ENCODE results near the gene ZNF425. TPM values are rescaled to one million over a fixed set of nuclear protein-coding genes. Genes with fewer than 3 reads are reported as not detected.
A peak's percentile ranks its signal among the peaks of the same experiment; 100 is the strongest.
"Not testable (repeated sequence)": the region's sequence is repeated elsewhere in the genome, so short reads cannot be mapped to it uniquely, and the experiment has no call there.

Gene ZNF425, protein sequence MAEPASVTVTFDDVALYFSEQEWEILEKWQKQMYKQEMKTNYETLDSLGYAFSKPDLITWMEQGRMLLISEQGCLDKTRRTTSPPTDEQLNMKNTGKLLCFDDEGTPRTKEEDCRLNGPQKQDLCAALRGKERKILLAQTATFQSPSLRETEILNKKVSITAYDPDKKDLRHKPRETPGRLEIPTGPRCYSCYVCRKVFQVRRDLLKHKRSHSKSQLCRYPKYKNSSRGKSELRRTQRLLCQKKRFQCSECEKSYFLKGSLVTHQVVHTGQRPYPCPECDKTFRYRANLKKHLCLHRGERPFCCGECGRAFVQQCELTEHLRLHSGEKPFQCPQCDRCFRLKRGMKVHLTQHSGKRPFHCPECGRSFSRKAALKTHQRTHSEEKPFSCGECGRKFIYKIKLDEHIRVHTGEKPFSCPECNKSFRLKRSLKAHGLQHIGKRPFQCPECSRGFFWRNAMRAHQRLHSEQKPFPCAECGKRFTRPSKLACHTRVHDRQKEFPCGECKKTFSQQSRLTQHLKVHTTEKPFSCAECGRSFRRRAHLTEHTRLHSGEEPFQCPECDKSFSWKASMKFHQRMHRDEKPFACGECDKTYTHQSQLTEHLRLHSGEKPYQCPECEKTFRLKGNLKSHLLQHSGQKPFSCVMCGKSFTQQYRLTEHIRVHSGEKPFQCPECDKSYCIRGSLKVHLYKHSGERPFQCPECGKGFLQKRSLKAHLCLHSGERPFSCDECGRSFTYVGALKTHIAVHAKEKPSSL
- 0.72 TPM for total RNA-seq
- long read RNA-seq, partial matches to known transcripts, result 0 of 2 reads
- long read RNA-seq, other reads (novel, unspliced or antisense), result 2 of 2 reads

DNA sequence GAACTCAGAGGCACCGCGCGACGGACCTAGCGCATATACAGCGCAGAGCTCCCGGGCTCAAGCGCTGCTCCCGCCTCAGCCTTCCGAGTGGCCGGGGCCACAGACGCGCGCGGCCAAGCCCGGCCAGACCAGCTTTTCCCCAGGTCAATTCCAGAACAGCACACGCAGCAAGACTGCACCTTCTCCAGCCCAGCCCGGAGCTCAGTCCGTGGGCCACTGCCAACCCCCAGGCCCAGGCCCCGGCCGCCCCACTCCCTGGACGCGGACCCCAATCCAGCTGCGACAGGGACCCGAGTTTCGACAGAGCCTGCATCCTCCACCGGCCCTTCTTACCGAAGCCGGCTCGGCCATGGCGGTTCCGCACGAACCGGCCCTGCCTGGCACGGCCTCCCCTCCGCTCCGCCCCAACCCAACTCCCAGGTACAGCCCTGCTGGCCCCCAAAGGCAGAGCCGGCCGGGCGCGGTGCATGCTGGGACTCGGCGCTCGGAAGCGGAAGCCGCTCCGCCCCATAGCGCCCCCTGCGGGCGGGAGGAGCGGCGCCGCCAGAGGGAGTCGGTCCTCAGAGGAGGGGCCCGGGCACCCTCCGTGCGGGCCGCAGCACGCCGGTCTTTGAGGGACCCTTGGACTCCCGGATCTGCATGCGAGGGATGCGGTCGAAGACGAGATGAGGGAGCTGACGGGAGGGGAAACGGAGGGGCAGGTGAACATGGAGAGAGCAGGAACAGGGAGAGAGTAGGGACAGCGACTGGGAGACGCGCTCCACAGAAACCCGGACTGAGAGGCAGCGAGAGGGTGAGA, at the start of gene ZNF425:
ZNF425 (minus strand) TSS at position 462 of the 799 bp plus-strand sequence; CDS start at position 351, 111 bp downstream.
- DNase-seq, result peak; percentile 97
- intact Hi-C loops (cut with micrococcal nuclease), result no loop called here

DNA sequence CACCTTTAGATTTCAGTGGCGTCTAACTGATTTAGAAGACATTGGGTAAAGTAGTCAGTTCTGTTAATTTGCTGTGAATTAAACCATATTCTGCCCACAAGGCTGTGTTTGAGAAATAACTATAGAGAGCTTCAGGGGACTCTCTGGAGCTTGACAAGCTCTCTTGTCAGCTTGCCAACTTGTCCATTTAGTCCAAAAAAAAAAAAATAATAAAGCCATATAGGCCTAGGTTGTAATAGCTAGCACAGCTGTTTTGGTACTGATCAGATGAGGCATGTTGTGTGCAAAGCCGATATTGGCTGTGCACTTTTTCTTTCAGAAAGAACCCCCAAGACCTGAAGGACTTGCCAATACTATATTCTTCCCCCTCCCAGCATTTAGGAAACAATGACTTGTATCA, 49.0 kb upstream of the ZNF425 start:
- no peak for ATAC-seq
- no peak for DNase-seq
- intact Hi-C loops (cut with micrococcal nuclease), result no loop called here

More for the DNA sequence above, at the start of gene ZNF425:
- peak; percentile 95 for ATAC-seq

GRCh38 chr7:149172534-149172920, 46.4 kb upstream of the ZNF425 start:
- intact Hi-C loops (cut with micrococcal nuclease), result no loop called here
- ATAC-seq (no peak), DNase-seq (no peak)

DNA sequence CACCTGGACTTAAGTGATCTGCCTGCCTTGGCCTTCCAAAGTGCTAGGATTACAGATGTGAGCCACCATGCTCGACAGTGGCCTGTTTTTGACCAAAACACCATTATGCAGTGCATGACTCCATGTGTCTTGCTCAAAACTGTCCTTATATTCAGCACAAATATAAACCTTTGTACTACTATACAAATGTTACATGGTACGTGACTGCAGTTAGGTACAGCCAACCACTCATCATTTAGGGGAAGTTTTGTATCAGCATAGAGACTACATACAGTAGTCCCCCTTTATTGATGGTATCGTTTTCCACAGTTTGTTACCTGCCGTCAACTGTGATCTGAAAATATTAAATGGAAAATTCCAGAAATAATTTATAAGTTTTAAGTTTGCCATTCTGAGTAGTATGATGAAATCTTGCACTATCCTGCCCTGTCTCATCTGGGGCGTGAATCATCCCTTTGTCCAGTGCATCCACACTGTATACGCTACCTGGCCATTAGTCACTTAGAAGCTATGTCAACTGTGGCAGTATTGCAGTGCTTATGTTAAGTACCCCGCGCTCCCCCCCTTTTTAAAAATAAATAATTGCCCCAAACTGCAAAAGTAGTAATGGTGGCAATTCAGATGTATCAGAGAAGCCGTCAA, 45.9 kb upstream of the ZNF425 start:
- no peak for DNase-seq
- no peak for ATAC-seq
- intact Hi-C loops (cut with micrococcal nuclease), result no loop called here

DNA sequence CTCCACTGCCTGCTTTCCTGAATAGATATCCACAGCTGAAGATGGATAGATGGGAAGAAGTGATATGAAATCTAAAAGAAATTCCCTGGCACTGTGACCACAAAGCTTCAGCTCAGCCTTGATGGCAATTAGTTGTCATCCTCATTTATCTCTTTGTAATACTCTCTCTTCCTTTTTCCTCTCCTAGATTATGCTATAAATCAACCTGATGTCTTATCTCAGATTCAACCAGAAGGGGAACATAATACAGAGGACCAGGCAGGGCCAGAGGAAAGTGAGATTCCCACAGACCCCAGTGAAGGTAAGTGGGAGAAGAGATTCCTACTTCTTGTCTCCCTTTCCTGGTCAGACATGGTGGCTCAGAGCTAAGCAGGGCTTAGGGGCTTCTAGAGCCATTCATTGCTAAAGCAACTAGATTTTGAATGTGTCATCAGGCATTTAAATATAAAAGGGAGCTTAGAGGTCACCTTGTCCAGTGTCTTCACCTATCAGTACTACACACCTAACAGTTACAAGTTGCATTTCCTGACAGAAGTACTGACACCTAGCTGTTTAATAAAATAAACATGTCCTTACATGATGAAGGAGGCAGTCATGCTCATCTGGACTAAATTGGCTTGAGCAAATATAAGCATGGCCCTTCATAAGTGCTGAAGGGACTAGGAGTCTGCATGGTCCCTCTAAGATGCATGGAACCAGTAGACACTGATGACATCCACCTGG, 40.7 kb upstream of the ZNF425 start:
- DNase-seq, result no peak
- ATAC-seq, result no peak
- intact Hi-C loops (cut with micrococcal nuclease), result no loop called here

DNA sequence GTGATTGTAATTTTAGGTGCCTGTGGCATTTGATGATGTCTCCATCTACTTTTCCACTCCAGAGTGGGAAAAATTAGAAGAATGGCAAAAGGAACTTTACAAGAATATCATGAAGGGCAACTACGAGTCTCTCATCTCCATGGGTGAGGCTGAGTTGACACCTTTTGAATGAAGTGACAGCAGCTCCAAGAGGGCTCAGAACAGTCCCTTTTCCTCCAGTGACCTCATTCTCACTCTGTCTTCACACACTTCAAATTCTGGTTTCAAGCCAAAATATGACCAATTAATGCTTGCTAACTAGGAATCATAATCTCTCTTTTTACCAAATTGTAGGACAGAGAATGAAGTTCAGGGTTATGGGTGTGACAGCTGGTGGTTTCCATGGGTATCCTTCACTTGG, 40.0 kb upstream of the ZNF425 start:
- intact Hi-C loops (cut with micrococcal nuclease), result no loop called here
- no peak for ATAC-seq
- DNase-seq, result no peak

DNA sequence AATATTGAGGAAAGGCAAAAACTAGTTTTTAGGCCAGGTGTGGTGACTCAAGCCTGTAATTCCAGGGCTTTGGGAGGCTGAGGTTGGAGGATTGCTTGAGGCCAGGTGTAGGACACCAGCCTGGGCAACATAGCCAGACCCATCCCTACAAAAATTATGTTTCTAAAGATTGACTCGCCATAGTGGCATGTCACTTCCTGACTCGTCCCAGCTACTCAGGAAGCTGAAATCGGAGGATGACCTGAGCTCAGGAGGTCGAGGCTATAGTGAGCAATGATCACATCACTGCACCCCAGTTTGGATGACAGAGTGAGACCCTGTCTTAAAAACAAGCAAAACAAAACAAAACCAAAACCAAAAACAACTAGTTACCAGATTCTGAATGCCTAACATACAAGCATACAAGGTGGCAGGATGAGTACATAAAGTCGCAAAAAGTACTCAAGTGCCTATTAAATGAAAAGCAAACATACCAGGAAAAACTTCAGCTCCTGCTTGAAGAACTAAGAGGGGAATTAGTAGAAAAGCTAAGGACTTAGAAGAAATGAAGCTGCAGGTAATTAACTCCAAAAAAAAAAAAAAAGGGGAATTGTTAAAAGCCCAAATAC, 35.2 kb upstream of the ZNF425 start:
- intact Hi-C loops (cut with micrococcal nuclease), result no loop called here
- ATAC-seq (no peak), DNase-seq (no peak)

GRCh38 chr7:149156898-149157297, 30.8 kb upstream of the ZNF425 start:
- intact Hi-C loops (cut with micrococcal nuclease), result no loop called here
- DNase-seq, result no peak
- no peak for ATAC-seq

DNA sequence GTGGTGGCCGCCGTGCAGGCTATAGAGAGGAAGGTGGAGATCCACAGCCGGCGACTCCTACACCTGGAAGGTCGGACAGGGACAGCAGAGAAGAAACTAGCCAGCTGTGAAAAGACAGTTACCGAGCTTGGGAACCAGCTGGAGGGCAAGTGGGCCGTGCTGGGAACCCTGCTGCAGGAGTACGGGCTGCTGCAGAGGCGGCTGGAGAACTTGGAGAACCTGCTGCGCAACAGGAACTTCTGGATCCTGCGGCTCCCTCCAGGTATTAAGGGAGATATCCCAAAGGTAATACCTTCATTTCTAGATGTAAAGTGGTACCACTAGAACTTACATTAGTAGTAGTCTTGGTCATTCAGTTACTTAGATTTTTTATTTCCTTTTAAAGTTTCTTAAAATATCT, 27.9 kb upstream of the ZNF425 start:
- DNase-seq (no peak), ATAC-seq (no peak)
- intact Hi-C loops (cut with micrococcal nuclease), result no loop called here

DNA sequence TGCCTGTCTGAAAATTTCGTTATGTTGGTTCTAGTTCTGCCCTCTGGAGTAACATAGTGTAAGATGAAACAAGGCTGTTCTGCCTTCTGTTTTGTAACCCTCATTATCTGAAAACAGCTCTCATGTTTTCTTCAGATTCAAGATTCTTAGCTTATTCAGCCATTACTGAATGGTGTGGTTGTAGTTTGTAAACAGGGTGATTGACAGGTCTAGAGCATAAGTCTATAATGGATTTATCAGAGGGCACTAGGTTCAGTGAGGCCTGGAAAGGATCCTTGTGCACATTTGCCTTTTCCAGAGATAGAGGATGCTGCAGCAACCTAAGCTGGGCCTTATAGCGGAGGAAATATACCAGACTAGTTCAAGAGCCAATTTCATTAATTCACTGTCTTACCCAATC, 27.2 kb upstream of the ZNF425 start:
- no peak for DNase-seq
- ATAC-seq, result no peak
- intact Hi-C loops (cut with micrococcal nuclease), result no loop called here

DNA sequence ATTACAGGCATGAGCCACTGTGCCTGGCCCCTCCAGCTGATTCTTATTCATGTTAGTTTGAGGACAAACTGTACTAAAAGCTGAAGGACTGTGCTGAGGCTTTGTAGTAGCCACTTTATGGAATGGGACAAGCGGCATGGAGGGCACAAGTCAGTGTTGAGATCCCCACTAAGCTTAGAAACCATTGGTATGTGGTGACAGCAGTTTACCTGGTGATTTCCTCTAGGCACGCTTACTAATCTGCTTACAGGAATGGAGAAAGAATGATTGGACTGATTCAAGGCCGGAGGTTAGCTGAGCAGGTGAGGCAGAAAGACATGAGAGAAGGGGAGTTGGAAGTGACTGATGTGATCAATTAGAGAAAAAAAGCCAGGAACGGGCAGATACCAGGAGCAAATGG, 24.9 kb upstream of the ZNF425 start:
- ATAC-seq, result no peak
- no peak for DNase-seq
- intact Hi-C loops (cut with micrococcal nuclease), result no loop called here

DNA sequence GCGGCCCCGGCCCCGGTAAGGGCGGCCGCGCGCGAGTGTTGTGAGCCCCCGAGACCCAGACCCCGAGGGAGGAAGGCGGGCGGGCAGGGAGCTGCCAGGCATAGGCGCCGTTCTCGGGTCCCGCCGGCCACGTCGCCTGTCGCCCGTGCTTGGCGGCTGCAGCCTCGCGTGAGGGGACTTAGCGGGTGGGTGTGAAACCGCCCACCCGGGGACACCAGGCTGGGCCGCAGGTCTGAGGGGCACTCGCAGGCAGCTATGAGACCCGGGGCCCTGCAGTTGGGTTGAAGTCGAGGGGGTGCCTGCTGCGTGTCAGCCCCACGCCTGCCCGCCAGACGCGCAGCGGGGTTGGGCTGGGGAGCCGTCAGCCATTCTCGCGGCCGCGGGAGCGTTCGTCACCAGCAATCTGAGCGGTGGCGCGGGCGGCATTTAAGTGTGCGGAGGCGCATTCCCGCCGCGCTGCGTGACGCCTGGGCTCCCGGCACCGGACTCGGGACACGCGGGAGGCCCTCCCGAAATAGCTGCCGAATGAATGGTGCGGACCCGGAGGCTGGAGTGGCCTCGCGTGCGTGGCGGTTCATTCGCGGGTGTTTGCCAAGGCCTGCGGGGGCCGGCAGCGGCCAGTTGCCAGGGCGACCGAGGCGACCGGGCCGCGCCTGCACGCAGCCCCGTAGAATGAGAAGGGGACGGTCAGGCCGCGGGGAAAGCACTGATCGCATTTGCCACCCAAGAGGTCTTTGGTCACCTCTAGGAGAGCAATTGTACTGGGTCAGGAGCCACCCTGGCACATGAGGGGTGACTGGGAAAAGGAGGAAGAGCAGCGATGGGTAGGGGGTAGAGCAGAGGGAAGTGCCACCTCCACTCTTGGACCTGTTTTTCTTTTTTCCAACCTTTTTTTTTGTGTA, 21.9 kb upstream of the ZNF425 start:
- intact Hi-C loops (cut with micrococcal nuclease), result no loop called here

DNA sequence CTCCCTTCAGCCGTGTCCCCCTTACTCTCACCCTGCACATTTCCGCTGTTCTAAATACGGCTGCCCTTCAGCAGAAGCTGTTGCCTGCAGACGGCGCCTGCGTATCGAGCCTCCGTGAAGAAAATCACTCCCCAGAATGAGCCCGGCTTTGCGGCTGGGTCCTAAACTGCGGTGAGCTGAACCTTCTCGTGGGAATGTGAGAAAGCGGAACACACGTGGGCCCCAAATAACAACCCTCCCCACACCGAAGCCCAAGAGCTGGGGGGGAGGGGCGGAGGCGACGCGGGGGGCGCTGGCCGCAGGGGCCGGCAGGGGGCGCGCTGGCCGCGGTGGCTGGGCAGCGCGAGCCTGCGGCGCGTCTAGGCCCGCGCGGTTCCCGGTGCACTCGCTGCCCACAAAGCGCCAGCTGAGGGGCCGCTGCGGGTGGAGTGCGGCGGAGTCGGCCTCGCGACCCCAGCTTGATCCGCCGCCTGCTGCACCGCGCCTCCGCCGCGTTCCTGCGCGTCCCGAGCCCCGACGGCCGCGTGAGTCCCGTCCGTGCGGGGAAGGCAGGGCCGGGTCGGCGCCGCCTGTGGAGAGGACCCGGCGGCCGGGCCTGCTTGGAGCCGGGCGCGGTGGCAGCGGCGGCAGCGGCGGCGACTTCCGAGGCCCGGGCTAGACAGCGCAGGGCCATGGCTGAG, 21.1 kb upstream of the ZNF425 start, which contains the start of gene ZNF398:
ZNF398 (plus strand) TSS at position 382 of the 680 bp plus-strand sequence; CDS start at position 672, 290 bp downstream.
- ATAC-seq, result peak; percentile 93
- intact Hi-C loops (cut with micrococcal nuclease), result no loop called here
- peak; percentile 89 for DNase-seq

More for the DNA sequence above, 21.9 kb upstream of the ZNF425 start:
- ATAC-seq (peak; percentile 67), DNase-seq (peak; percentile 77)

- DNase-seq (no peak), ATAC-seq (no peak)
- intact Hi-C loops (cut with micrococcal nuclease), result no loop called here
Observed at GRCh38 chr7:149145031-149145845, 19.1 kb upstream of the ZNF425 start.

GRCh38 chr7:149144436-149144922, 18.4 kb upstream of the ZNF425 start:
- ATAC-seq; intact Hi-C loops (cut with micrococcal nuclease); DNase-seq: not testable (repeated sequence)

All from left ventricle myocardium superior (tissue), 1 donor.